NCI-H2107 treated with DMSO at 0.1 percent for 48 hours (cell line): ENCODE measurements around the gene BCAS1.
"Not testable (repeated sequence)": the region's sequence is repeated elsewhere in the genome, so short reads cannot be mapped to it uniquely, and the experiment has no call there.

Source experiments
- DNase-seq: peaks from one replicate; lab custom pipeline; 2025; ENCODE audit not compliant: unreplicated experiment; lab: John Stamatoyannopoulos, UW

Gene BCAS1

DNA sequence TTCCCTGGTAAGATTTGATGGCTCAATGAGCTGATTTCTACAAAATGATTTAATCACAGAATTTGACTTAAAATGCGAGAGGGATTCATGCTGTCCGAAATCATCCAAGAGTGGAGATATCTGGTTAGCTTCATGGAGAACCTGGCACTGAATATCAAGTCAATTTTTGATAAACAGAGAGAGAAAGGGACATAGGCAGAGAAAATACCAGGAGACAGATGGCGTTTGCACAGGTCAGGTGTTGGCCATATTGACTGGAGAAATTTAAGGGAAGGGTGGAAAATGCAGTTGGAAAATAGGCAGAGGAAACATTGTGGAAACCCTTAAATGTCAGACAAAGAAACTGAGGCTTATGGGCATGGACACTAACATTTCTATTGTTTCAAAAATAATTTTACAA, 47.0 kb downstream of the BCAS1 start:
- DNase-seq: no peak

DNA sequence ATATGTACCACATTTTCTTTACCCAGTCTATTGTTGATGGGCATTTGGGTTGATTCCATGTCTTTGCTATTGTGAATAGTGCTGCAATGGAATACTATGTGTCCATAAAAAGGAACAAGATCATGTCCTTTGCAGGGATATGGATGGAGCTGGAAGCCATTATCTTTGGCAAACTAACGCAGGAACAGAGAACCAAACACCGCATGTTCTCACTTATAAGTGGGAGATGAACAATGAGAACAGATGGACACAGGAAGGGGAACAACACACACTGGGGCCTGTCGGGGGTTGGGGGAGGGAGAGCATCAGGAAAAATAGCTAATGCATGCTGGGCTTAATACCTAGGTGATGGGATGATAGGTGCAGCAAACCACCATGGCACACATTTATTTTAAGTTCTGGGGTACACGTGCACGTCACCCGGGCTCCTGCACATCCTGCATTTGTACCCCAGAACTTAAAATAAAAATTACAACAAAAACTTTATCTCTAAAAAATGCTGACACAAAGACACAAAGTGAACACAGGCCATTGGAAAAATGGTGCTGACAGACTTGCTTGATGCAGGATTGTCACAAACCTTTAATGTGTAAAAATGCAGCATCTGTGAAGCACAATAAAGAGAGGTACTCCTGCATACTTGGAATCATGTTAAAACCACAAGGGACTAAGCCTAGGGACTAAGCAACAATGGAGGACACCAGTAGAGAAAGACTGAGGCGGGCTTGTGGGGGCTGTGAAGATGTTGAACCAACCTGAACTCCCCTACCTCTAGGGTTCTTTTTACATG, 48.8 kb downstream of the BCAS1 start:
- DNase-seq: no peak

DNA sequence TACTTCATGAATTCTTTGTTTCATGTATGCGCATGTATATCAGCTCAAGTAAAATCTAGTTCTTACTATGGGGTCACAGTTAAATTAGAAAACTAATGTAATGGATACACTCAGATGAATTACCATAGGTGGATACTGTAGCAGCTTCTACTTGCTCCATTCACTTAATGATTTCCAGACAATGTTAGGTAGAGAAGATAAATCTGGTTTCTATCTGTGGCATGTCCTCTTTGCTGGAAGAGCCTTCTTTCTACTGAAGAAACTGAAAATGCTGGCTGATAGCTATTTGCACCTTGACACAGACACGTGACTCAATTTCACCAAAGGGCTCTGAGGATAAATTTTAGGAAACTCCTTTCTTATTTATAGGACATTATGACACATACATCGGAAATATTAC, 49.5 kb downstream of the BCAS1 start:
- no peak for DNase-seq

DNA sequence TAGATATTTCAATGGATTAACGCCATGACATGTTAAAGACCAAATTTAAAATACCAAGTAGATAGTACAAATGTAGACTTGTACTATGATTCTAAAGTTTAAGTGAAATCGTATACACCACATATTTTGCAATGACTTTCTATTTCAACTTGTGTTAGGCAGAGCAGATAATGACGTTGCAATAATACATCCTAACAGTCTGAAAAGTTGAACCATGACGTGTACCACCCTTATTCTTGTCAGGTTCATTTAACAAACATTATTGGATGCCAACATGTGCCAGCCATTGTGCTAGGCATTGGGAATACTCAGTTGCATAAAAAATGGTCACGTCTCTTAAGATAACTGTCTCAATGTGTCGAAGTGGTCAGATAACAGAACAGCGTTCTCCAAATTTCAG, 50.0 kb downstream of the BCAS1 start:
- no peak for DNase-seq

DNA sequence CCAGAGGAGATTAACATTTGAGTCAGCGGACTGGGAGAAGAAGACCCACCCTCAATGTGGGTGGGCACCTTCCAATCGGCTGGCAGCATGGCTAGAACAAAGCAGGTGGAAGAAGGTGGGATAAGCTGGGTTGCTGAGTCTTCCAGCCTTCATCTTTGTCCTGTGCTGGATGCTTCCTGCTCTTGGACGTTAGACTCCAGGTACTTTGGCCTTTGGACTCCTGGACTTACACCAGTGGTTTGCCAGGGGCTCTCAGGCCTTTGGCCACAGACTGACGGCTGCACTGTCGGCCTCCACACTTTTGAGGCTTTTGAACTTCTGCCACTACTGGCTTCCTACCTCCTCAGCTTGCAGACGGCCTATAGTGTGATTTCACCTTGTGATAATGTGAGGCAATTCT, 50.8 kb downstream of the BCAS1 start:
- DNase-seq: no peak

DNA sequence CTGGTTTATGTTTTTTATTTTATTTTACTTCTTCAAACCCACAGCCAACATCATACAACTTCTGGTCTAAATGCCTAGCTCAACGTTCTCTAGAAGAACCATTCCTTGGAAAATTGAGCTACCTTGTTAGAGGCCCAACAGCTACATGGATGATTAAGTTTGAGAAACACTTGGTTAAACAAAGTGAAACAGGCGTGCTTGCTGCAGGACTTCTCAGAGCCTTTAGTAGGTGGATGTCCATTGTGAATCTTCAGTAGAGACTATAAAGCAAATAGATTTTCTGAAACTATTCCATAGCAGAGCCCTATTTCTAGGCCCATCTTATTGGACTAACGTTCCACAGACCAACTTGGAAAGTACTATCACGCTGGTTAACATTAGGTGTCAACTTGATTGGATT, 51.3 kb downstream of the BCAS1 start:
- DNase-seq: no peak

DNA sequence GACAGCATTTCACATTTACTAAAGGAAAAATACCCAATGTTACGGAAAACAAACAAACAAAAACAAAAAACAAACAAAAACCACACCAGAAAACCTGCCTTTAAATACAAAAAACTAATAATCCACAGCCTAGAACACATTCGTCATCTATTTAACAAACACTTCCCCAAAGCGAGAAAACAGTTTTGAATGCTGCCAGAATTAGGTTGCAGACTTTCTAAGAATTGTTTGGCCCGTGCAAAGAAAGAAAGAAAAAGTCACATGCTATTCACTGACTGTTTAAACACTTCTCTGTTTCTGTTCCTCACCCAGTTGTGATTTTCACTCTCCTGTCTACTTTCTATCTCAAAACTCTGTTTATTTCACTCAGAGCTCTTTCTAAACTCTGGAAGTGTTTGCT, 52.5 kb downstream of the BCAS1 start:
- DNase-seq: no peak

DNA sequence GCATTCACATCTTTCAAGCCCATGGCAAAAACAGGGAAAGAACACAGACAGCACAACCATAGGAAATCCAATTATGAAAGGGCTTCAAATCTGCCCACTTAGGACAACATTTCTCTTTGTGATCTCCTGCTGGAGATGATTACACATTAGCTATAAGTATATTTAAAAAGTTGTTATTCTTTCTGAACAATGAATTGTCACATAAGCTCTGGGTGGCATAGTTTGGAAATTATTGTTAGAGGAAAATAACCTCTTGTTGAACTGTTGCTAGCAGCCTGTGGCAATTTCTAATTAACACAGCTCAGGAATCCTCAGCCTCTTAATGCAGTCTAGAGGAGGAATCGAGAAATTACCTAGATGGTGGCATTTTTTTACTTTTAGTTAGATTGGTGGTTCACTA, 54.9 kb downstream of the BCAS1 start:
- DNase-seq: no peak

DNA sequence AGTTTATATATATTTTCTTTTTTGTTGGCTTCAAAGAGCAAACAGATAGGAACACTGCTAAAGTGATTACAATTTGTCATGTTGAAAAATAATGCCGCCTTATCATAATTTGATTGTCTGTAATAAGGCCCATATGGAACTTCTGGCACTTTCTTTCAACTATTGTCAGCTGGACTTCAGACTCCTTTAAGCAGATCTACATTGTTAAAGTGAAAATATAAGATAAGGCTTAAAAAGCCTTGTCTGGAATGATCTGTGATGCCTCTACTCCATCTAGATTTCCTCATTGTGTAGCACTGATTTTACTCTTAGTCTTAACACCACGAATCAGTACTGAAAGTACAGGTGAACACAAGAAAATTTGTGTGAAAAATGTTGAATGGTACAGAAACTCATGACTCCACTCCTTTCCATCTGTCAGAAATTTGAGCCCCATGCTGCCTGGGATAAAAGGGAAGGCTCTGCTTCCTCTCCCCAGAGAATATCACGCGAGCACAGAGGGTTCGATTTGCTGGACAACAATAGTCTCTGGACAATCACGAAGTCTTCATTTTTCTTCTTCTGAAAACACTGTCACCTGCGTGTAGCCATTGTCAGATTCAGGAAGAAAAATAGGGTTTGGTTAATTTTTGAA, 56.0 kb downstream of the BCAS1 start:
- DNase-seq: no peak

DNA sequence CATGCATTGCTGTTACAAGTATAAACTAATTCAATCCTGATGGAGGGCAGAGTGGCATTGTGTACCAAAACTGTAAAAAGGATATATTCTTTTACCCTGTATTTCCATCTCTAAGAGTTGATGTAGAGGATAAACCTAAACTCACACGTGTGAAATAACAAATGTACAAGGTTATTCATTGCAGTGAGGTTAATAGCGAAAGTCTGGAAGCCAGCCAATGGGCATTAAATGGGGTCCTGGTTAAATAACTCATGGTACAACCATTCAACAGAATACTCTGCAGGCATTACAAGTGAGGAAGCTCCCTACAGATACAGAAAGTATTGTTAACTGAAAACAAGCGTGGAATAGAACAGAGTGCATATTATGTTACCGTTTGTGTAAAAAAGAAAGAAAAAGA, 56.9 kb downstream of the BCAS1 start:
- no peak for DNase-seq

DNA sequence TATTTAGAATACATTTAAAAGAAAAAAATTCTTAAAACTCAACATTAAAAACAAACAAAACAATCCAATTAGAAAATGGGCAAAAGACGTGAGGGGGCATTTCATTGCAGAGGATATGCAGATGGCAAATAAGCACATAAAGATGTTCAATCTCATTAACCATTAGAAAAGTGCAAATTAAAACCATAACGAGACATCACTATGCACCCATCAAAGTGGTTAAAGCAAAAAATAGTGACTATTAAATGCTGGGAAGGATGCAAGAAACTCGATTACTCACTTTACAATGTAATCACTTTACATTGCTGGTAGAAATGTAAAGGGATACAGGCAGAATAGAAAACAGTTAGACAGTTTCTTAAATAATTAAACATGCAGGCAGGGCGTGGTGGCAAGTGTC, 59.0 kb downstream of the BCAS1 start:
- DNase-seq: no peak

DNA sequence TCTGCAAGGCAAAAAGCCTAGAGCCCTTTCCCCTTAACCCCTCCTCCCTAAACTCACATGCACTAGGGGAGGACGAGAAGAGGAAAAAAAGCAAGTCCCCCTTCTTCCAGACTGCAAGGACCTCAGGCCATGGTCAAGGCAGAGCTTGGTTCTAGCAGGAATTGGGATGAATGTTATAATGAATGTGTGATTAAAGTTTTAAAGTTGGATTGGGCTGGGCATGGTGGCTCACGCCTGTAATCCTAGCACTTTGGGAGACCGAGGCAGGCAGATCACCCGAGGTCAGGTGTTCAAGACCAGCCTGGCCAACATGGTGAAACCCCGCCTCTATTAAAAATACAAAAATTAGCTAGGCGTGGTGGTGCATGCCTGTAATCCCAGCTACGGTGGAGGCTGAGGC, 64.2 kb downstream of the BCAS1 start:
- DNase-seq: not testable (repeated sequence)

DNA sequence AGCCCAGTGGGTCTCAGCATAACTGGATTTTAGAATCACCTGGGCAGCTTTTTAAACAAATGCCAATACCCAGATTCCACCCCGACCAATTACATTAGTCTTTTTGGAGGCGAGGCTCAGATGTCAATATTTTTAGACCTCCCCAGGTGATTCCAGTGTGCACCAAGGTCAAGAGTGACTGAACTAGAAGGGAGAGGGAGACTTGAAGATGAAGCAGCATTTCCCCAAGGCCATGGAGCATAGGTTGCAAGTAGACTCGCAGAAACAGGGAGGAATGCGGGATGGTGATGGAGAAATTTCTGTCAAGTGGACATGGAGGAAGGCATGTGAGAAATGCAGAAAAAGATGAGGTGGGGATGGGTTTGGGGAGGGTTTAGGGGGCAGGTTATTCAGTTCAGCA, 64.9 kb downstream of the BCAS1 start:
- DNase-seq: no peak

DNA sequence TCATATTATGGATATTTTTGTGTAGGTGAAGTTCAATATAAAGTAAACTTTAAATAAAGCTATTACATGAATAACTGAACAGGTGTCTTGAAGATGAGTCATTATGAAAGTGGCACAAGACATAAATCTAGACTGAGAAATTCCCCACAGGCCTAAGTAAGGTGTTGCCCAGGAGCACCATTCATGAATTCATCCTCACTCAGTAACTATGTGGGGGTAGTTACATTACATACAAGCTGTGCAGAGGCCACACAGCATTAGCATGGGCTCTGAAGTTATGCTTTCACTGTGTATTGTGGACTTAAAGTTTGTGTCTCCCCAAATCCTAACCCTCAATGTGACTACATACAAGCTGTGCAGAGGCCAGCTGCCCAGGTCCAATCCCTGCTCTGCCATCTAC, 65.9 kb downstream of the BCAS1 start:
- DNase-seq: no peak

DNA sequence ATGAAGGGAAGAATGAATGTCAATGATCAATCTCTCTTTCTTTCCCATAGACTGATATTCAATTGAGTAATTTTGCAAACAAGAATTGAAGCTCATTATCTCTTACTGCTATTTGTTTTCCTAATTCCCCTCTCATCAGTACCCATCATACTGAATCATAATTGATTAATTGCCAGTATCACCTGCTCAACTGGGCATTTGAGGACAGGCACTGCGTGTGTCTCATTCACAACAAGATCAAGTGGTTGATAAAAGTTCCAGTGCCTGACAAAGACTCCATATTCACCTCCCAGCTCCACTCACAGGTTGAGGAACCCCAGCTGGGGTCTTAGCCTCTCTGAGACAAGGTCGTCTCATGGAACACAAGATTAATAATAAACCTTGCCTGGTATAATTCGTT, 67.7 kb downstream of the BCAS1 start:
- DNase-seq: no peak

DNA sequence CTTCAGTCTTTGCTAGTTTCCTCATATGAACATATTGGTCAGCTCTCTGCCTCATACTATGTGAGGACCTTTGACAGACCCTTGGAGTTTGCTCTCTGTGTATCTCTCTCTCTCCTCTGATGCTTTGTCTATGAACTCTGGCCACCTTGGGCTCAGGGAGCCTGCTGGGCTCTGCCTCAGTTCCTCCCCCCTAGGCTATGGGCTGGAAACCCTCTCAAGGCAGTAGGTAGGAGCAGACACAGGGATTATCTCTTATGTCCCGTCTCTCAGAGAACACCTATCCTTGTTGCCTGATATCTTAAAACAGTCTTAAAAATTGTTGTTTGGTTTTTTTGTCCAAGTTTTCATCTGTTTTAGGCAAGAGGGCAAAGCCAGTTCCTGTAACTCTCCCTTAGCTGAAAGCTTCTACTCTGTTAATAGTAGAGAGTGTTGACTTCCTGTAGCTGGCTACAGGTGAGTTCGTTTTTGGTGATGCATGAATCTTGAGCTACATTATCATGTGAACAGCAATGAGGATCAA, 68.3 kb downstream of the BCAS1 start:
- DNase-seq: no peak

DNA sequence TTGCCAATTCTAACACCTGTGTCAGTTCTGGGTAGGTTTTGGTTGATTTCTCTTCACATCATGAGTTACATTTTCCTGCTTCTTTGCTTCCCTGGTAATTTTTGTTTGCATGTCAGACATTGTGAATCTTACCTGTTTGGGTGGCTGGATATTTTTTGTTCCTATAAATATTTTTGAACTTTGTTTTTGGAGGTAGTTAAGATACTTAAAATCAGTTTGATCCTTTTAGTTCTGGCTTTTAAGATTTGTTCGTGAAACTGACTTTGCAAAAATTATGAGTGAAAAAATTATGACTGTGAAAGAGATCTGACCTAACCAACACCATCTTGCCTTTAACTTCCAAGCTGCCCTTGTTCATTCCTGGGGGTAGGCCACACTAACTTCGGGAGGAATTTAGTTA, 69.5 kb downstream of the BCAS1 start:
- DNase-seq: no peak

DNA sequence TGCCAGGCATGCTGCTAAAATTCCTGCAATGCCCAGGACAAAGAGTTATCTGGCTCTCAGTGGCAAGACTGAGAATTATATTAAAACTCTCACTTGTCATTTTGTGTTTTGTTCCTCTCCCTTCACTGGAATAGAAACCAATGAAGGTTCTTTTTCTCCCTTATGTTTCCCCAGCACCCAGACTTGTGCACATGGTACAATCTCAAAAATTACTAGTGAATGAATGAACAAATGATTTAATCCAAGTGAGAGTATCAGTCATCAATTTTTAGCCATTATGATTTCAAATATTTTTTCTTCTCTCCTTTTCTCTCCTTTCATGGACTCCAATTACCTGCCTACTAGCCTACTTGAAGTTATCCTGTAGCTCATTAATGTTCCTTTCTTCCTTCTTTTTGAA, 70.1 kb downstream of the BCAS1 start:
- DNase-seq: no peak

DNA sequence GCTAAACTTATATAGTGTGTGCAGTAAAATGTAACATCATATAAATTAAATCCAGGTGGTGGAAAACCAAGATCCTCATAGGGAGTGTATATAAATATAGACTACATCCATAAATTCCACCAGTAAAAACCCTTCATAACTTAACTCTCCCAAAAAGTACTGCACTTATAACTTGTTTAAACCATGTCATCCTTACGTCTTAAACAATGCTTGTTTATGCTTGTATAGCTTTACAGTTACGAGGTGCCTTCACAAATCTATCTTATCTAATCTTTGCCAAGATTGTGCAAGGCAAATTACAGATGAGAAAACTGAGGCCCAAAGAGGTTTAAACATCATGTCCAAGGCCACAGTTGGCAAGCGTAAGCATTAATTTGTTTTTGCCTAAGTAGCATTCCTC, 71.3 kb downstream of the BCAS1 start:
- no peak for DNase-seq

DNA sequence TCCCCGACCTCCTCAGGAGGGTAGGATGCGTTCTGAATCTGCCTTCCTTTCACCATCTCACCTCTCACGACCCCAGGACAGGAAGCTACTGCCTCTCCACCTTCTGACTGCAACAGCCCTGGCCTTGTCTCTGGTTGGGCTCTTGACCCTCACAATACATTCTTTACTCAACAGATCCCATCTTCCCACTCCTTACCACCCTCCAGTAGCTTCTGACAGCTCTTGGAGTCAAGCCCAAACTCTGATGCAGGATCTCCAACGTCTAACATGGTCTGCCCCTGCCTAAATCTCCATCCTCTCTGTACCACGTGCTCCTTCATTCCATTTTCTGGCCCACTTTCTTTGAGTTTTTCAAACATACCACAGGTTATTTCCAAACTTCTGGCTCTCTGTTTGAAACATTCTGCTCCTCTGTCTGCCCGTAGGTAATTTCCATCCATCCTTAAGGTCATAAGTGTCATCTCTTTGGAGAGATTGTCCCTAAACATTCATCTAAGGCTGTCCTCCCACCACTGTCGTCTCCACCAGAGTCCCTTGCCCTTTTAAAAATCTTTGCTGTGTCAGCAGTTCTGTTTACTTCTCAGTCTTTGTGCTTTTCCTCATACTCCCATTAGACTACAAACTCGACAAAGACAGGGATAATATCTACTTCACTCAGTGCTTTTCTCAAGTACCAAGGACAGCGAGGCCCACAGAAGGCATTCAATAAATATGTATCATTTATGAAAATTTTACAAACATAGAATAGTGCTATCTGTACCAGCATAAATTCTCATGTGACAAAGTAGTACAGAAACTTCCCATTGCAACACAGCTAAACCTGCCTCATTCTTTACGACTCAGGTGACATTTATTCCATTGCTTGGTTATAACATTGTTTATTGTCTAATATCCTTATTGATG, 73.6 kb downstream of the BCAS1 start:
- DNase-seq: no peak

DNA sequence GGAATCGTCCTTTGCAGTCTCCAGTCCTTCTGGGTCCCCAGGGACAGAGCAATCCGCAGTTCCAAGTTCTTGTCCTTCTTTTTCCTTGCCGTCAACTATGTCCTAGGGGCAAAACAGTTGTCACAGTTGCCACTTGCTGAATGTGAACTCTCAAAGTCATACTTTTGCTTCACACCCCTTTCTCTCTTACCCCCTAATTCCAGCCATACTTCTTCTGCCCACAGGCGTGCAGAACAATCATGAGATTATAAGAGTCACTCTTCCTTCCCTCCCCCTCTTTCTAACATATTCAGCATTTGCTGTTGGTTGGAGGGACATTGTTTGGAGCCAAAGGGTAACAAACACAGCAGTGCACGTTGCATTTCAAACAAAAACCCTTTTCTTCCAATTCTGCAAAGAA, 74.4 kb downstream of the BCAS1 start:
- no peak for DNase-seq

DNA sequence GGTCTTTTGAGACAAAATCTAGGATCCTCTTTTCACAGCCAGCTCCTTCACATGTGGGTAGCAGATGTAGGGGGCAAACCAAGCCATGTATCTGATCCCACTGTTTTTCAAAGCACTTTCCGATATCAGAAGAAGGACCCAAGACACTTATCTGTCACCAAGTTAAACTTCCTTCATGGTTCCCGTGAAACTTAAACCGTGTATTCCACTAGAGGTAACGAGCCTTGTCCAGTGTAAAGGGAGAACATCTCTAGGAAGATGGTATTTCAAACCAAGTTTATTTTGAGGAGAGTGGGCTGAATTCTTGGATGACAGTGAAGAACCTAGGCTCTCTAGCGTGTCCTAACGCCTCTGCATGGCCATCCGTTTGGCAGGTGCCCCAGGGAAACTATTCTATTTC, 76.3 kb downstream of the BCAS1 start:
- no peak for DNase-seq
